Gastrocnemius medialis (tissue), 4 donors: ENCODE results near the gene P2RX1.
A peak's percentile ranks its signal among the peaks of the same experiment; 100 is the strongest.

Source experiments
- POLR2A ChIP-seq, 2 donors: fragments of 450-650 bp; IDR thresholded peaks; one replicate each; pipeline ENCODE4 v1.6.1; 2017; ENCODE audit warnings: antibody characterized with exemption in 2 of 2, mild to moderate bottlenecking in 2 of 2, moderate library complexity in 2 of 2
- TF ChIP-seq, protein P1 (sequence below), 5 experiments: fragments of 450-650 bp in 3 of 5; fragments of 200-600 bp in 2 of 5; sonication (generic) in 2 of 5; IDR thresholded peaks in 4 of 5; conservative IDR thresholded peaks in 1 of 5; 1 replicate in 4 of 5; 2 replicates in 1 of 5; pipeline ENCODE4 v1.5.1; 2016 to 2019; ENCODE audit warnings: antibody characterized with exemption in 5 of 5, mild to moderate bottlenecking in 3 of 5, moderate library complexity in 3 of 5

DNA sequence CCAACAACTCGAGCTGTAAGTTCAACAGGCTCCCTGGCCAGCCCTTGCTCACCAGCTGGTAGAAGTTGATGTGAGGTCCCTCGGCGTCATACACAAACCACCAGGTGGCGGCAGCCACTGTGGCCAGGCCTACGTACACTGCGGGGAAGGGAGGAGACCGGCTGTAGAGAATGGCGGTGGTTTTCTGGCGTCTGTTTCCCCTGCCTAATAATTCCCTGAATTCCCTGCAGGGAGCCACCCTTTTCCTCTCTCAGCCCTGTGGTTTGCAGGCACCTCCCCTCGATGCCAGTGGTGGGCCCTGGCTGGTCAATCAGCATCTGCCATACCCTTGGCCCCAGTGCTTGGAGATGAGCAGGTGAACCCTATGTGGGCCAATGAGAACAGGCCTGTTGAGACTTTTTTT is 18.9 kb upstream of the P2RX1 start:
- TF ChIP-seq, protein P1, sequence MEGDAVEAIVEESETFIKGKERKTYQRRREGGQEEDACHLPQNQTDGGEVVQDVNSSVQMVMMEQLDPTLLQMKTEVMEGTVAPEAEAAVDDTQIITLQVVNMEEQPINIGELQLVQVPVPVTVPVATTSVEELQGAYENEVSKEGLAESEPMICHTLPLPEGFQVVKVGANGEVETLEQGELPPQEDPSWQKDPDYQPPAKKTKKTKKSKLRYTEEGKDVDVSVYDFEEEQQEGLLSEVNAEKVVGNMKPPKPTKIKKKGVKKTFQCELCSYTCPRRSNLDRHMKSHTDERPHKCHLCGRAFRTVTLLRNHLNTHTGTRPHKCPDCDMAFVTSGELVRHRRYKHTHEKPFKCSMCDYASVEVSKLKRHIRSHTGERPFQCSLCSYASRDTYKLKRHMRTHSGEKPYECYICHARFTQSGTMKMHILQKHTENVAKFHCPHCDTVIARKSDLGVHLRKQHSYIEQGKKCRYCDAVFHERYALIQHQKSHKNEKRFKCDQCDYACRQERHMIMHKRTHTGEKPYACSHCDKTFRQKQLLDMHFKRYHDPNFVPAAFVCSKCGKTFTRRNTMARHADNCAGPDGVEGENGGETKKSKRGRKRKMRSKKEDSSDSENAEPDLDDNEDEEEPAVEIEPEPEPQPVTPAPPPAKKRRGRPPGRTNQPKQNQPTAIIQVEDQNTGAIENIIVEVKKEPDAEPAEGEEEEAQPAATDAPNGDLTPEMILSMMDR (IDR thresholded peaks at IDR 0.05 in 4 of 5, conservative IDR thresholded peaks at IDR 0.05 in 1 of 5): peak; percentile 12 to 70 (median 63)
- TF ChIP-seq POLR2A (IDR thresholded peaks at IDR 0.05): no peak
